T-helper 9 cell (primary cell): ENCODE measurements around the gene CCDC184.
"Not testable (repeated sequence)": the region's sequence is repeated elsewhere in the genome, so short reads cannot be mapped to it uniquely, and the experiment has no call there.

Experiments
- DNase-seq: peaks from one replicate; pipeline ENCODE4 v3.0.0-alpha.2; 2020

CCDC184 gene

DNA sequence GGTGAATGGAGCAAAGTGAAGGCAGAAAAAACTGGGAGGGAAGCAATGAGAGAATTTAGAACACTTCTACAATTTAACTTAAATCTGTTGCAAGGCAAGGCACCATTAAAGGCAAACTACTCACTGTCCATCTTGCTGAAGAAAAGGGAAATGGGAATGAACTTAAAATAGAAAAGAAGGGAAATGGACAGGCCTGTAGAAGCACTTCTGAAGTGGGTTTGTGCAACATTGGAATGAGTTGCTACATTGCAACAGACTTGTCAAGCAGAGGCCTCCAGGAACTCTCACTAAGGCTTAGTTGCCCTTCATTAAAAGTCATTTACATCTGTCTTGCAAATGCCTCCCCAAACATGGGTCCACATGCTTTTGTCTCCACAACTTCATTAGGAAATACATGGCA, 33.3 kb downstream of the CCDC184 start:
- no peak for DNase-seq

DNA sequence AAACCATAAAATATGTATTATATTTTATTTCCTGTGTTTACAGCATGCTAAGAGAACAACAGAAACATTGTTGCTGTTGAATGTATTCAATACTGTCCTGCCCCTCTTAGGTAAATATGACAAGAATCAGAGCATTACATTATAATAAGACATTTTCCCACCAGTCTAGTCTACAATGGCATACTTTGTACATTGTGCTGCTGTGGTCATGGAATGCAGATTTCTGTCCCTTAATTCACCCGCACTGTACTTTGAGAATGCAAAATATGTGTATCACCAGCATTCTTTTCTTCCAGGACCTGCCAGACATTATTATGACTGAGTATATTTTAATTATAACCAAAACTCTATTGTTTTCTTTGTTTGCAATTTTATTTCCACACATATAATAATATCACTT, 36.2 kb downstream of the CCDC184 start:
- DNase-seq, result no peak

DNA sequence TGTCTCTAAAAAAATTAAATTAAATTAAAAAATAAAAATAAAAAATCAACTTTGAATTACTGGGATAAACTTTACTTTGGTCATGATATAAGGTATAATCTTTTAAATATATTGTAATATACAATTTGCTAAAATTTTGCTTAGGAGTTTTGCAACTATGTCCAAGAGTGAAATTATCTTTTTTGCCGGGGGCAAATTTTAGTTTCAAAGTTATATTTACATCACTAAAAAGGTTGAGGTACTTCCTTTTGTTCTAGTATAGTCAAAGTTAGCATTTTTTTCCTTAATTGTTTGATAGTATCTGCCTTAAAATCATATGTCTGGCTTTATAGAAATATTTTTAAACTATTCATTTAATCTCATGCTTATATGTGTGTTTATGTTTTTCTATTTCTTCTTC, 37.3 kb downstream of the CCDC184 start:
- DNase-seq, result no peak

DNA sequence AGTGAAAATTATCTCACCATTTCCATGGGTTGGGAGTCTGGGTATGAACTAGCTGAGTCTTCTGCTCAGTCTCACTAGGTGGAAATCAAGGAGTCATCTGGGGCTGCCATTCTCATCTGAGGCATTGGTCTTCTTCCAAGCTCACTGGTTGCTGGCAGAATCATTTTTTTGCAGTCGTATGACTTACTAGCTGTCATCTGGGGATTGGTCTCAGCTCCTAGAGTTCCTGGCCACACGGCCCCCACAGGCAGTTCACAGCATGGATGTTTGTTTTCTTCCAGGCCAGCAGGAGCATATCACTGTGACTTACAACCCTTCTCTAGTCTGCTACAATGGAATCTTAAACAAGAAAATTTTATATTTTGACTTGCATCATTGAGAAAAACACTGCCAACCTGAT, 38.2 kb downstream of the CCDC184 start:
- DNase-seq, result no peak

DNA sequence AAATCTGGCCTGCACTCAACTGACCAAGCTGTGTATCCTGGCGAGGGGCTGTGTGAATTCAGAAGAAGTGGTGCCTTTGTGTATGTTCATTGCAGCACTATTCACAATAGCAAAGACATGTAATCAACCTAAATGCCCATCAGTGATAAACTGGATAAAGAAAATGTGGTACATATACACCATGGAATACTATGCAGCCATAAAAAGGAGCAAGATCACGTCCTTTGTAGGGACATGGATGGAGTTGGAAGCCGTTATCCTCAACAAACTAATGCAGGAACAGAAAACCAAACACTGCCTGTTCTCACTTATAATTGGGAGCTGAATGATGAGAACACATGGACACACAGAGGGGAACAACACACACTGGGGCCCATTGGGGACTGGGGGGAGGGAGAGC, 41.1 kb downstream of the CCDC184 start:
- DNase-seq, result not testable (repeated sequence)

DNA sequence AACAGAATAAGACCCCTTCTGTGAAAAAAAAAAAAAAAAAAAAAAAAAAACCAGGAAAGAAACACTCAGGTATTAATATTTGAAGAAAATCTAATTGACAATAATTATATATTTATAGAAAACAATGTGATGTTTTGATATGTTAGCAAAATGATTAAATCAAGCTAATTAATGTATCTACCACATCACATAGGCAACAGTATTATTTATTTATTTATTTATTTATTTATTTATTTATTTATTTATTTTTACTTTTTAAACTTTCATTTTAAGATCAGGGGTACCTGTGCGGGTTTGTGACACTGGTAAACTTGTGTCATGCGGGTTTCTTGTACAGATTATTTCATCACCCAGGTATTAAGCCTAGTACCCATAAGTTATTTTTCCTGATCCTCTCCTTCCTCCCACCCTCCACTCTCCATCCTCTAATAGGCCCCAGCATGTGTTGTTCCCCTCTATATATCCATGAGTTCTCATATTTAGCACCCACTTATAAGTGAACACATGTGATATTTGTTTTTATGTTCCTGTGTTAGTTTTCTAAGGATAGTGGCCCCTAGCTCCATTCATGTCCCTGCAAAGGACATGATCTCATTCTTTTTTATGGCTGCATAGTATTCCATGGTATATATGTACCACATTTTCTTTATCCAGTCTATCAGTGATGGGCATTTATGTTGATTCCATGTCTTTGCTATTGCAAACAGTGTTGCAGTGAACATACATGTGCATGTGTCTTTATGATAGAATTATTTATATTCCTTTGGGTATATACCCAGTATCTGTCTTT, 47.9 kb downstream of the CCDC184 start:
- not testable (repeated sequence) for DNase-seq
